Measurements from ENCODE around the gene CDH22.

DNA sequence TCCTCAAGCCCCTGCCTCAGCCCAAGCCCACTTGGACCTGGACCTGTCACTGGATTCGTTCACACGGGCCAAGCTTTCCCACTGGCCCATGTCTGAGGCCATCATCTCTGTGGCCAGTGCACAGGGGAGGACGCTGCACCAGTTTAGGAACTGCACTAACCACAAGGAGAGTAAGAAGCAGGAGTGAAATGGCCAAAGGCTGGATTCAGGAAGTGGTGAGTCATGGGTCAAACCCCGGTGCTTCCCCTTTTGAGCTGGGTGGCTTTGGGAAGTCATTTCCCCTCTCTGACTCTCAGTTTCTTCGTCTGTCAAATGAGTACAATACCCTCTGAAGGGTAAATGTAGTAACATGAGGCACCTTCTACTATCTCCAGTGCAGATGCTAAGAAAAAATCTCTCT lies 102.3 kb downstream of the CDH22 start:
- TF ChIP-seq, protein P1, sequence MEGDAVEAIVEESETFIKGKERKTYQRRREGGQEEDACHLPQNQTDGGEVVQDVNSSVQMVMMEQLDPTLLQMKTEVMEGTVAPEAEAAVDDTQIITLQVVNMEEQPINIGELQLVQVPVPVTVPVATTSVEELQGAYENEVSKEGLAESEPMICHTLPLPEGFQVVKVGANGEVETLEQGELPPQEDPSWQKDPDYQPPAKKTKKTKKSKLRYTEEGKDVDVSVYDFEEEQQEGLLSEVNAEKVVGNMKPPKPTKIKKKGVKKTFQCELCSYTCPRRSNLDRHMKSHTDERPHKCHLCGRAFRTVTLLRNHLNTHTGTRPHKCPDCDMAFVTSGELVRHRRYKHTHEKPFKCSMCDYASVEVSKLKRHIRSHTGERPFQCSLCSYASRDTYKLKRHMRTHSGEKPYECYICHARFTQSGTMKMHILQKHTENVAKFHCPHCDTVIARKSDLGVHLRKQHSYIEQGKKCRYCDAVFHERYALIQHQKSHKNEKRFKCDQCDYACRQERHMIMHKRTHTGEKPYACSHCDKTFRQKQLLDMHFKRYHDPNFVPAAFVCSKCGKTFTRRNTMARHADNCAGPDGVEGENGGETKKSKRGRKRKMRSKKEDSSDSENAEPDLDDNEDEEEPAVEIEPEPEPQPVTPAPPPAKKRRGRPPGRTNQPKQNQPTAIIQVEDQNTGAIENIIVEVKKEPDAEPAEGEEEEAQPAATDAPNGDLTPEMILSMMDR (conservative IDR thresholded peaks at IDR 0.05 in 1 of 2, IDR thresholded peaks at IDR 0.05 in 1 of 2; ENCODE audit: low read depth in 1 of 2, low read length in 2 of 2), result no peak
- TF ChIP-seq EZH2 (IDR thresholded peaks at IDR 0.05; ENCODE audit: low read length, missing control alignments), result no peak
